SK-MEL-5 (cell line): ENCODE measurements around the gene IPPK. TPM values are rescaled to one million over a fixed set of nuclear protein-coding genes. Genes with fewer than 3 reads are reported as not detected.
"Not testable (repeated sequence)": the region's sequence is repeated elsewhere in the genome, so short reads cannot be mapped to it uniquely, and the experiment has no call there.

Experiments
- DNase-seq: peaks from one replicate; pipeline ENCODE4 v3.0.0-alpha.2; 2016; ENCODE audit warnings: low read depth, low spot score
- in situ Hi-C: cut with HindIII; loops from 2 replicates; pipeline ENCODE4 v1.10.0; 2016; ENCODE audit warnings: low sequenced_read_pairs, high pct_unique_total_duplicates, low pct_unique_long_range_greater_than_20kb
- total RNA-seq: library from RNA; depleted of rRNA; stranded (reverse); fragments of >200 nt; shearing (Covaris generic); gene quantifications from 2 replicates; pipeline ENCODE4 v1.2.3, GENCODE V29; 2014

The IPPK gene
- total RNA-seq, 1 experiment from 2014 or later = 14.8 TPM

DNA sequence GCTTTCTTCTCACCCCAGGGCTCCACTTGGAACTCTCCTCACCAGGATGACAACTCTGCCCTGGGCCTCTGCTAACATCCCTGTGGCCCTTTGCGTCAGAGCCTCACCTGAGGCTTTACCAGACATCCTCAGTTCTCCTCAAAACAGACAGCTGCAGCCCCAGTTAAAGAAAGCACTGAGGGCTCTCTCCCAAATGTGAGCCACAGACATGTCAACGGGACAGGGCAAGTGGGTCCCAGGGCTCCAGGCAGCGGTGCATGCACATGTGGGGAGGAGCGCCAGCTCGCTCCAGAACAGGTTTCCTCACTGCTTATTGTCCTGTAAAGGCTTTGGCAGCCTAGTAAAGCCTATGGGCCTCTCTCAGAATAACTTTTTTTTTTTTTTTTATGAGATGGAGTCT, 37.3 kb downstream of the IPPK start:
- DNase-seq = no peak
- in situ Hi-C loops = no loop called here

DNA sequence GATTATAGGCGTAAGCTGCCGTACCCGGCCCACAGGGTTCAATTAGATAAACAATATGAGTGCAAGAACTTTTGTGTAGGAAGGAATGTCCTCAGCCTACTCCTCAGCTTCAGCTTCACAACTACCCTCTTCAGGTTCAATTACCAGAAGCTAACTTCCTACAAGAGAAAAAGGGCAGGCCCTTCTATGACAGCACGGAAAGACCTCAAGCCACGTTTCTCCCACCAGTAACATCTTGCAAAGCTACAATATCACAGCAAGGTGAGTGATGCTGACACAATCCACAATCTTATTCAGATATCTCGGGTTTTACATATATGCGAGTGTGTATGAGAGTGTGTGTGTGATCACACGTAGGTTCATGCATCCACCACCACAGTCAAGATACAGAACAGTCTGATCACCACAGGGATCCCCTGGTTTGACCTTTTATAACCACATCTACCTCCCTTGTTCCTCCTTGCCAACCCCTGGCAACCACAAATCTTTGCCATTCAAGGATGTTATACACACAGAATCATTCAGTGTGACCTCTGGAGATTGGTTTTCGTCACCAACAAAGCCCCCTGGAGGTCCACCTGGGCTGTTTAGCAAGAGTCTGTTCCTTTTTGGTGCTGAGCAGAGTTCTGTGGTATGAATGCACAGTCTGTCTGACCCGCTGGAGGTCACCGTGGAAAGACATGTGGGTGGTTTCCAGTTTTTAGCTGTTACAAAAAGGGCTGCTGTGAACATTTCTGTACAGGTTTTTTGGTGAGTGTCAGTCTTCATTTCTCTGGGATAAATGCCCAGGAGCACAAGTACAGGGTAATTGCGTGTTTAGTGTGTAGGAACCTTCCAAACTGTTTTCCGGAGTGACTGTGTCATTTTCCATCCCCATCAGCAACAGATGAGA, 38.2 kb downstream of the IPPK start:
- in situ Hi-C loops = no loop called here
- no peak for DNase-seq

DNA sequence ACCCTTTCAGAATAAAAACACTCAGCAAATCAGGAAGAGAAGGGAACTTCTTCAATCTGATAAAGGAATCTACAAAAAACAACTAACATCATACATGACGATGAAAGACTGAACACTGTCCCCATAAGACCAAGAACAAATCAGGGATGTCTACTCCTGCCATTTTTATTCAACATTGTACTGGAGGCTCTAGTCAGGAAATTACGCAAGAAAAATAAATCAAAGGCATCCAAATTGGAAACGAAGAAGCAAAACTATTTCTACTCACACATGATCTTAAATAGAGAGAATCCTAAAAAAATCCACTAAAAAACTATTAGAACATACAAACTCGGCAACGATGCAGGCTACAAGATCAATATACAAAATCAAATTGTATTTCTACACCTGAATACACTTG, 42.3 kb downstream of the IPPK start:
- DNase-seq = no peak
- in situ Hi-C loops = no loop called here

DNA sequence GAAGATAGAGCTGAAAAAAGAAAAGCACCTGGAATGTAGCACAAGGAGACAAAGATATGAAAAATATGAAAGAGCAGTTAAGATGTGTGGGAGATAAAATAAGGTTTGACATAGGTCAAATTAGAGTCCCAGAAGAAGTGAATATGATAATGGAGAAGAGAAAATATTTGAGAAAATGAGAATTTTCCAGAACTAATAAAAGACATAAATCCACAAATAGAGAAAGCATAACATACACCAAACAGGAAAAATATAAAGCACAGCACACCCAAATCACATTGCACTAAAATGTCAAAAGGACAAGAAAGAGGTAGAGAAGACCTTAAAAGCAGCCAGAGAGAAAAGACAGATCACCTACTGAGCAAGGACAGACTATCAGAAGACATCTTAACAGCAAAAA, 43.4 kb downstream of the IPPK start:
- in situ Hi-C loops = no loop called here
- DNase-seq = no peak

DNA sequence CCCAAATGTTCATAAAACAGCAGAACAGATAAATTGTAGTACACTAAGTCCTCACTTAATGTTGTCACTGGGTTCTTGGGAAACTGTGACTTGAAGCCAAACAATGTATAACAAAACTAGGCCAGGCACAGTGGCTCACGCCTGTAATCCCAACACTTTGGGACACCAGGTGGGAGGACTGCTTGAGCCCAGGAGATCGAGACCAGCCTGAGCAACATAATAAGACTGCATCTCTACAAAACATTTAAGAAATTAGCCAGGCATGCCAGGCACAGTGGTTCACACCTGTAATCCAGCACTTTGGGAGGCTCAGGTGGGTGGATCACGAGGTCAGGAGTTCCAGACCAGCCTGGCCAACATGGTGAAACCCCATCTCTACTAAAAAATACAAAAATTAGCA, 46.0 kb downstream of the IPPK start:
- in situ Hi-C loops, DNase-seq: not testable (repeated sequence)

DNA sequence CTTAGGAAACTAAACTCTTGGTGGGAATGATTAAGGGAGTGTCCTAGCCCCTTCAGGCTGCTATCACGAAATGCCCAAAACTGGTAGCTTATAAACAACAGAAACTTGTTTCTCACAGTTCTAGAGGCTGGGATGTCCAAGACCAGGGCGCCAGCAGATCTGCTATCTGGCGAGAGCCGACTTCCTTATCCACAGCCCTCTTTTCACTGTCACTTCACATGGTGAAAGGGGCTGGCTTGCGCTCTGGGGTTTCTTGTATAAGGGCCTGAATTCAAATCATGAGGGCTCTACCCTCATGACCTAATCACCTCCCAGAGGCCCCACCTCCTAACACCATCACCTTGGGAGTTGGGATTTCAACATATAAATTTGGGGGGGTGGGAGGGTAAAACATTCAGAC, 49.1 kb downstream of the IPPK start:
- in situ Hi-C loops = no loop called here
- no peak for DNase-seq

DNA sequence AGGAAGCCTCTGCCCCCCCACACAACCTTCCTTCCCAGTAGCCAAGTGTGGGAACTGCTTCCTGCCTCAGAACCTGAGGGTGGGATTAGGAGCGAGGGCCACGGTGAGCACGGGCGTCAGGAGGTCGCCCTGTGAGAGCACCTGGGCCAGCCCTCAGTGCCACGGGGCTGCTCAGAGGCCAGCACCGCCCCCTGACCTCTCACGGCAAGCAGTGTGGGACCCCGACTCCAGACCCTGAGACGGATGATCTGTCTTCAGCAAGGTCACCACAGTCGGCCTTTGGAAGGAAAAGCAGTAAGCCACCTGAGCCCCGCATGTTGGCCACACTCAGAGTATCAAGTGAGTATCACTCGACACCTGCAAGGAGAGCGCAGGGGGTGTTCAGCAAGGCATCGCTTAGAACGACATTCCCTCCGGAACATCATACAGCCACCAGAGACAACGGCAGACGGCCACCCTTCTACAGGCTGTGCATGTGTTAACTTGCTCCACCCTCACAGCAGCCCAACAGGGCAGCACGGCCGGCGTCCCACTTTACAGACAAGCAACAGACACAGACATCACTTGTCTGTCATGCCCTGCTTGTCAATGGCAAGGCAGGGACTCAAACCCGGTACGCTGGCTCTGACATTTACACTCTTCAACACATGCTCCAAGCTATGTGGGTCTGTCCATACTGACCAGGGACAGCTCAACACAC, 50.2 kb downstream of the IPPK start:
- no peak for DNase-seq
- in situ Hi-C loops = no loop called here

DNA sequence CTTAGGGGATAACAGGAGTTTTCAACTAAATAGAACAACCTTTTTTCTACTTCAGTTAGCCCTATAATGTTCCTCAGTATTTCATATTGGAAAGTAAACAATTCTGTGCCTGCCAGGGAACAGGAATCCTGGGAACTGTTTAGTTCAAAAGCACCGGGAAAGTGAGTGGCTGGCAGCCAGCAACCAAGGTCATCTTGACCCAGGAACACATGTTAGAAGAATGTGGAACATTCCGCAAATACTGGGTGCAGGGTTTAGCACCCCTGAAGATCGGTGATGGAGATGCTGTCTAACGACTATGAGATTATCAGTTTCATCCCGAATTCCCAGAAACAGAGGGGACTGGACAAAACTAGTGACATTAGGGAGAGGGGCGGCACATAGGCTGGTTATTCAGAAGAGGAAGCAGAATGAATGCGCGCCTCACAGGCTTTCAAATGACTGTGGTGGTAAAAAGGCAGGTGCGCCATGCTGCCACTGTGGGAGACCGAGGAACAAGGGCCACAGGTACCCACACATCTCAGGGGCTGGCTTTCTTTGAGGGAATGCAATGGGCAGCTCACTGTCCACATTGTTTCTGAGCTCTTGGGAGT, 51.2 kb downstream of the IPPK start:
- in situ Hi-C loops = no loop called here
- DNase-seq = no peak

DNA sequence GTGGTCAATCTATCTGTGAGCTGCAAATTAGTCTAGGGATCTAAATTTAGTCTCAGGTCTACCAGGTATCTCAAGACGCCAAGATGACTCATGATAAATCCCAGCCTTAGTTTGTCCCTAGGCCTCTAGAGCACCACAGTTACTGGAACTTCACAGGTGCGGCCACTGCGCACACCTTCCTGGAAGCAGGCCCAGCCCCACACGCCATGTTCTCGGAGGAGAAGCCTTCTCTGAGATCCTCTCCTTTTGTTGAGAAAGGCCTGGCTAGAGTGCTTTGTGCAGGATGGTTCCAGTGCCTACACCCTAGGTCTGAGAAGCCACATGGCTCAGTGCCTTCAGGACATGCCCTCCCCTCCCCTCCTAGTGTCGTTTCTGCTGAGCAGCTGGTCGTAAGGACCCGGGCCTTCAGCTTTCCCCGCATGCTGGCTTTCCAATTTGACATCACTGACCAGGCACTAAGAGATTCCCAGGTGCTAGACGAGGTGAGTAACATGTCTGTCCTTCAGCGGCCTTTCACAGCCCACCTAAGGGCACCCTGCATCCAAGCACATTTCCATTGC, 51.9 kb downstream of the IPPK start:
- DNase-seq = no peak
- in situ Hi-C loops = no loop called here

DNA sequence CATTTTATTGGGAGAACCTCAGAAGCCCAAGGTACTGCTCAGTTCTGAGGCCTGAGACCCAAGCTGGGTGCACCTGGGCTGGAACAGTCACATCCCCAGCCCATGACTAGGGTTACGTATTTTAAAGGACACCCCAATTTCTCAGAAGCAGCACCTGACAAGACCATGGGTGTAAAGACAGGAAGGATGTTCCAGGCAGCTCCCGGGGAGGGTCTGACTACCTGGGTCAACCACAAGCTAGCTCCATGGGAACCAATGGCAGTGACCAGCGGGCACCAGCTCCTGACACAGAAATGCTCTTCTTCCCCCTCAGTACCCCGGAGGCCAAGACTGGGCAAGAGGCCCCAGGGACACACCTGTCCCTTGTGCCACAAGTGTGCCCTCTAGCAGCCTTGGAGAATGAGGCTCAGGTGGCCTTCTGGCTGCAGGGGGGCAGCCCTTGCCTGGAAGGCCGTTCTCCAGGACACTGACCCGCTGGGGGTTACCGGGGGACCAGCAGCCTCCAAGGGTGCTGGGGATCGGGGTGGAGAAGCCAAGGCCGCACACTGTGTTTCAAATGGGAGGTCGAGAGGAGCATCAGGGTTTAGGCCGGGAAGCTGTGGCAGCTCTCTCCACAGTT, 52.6 kb downstream of the IPPK start:
- in situ Hi-C loops = no loop called here
- no peak for DNase-seq

DNA sequence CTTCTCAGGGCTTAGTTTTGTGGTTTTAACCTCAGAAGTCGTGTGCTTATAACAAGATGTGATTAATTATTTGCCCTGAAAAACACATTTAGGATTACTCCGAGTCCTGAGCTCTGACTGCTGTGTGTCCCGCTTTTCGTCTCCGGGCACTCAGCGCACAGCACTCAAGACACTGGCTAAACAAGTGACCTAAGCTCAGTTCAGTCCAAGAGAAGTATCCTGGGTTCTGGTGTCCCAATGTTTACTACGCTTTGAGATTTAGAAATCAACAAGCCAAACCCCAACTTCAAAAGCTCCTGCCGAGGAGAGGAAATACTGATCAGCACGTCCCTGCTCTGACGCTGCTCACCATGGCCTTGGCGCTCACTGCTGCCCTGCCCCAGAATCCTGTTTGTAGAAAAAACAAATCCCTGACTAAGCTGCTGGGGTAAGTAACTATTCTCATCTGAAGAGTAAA, 53.2 kb downstream of the IPPK start:
- DNase-seq = no peak
- in situ Hi-C loops = no loop called here

DNA sequence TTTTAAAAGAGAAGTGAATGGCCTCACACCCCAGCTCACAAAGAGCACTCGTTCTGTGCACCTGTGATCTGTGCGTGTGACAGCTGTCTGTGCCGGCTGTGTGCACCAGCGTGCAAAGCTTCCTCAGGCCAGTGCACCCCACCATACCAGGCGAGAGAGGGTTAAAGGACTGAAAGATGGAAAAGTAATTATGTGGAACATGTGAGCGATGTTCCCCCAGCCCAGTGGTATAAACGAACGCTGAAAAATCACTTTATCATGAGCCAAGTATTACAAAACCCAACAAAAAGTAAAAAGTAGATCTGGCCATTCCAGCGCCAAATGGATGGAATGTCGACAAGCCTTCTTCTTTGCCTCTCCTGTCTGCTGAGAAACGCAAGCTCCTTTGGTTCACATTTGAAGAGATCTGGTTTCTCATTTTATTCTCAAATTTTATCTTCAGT, 53.7 kb downstream of the IPPK start:
- no peak for DNase-seq
- in situ Hi-C loops = no loop called here

DNA sequence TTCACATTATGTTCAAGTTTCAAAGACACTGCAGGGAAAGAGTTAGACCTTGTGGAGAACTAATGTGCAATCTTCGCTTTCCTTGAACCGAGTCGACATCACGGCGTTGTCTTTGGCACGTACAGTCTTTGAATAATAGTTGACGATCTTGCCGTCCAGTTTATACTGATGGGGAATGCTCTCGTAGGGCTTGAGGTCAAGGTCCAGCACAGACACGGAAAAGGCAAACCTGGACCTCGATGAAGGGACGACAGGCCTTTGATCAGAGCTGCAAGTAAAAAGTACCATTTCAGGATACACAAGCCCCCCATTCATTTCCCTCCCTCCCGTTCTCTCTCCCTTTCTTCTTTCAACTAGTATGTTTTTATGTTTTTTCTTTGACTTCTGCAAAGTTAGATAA, 54.1 kb downstream of the IPPK start:
- in situ Hi-C loops = no loop called here
- DNase-seq = no peak

DNA sequence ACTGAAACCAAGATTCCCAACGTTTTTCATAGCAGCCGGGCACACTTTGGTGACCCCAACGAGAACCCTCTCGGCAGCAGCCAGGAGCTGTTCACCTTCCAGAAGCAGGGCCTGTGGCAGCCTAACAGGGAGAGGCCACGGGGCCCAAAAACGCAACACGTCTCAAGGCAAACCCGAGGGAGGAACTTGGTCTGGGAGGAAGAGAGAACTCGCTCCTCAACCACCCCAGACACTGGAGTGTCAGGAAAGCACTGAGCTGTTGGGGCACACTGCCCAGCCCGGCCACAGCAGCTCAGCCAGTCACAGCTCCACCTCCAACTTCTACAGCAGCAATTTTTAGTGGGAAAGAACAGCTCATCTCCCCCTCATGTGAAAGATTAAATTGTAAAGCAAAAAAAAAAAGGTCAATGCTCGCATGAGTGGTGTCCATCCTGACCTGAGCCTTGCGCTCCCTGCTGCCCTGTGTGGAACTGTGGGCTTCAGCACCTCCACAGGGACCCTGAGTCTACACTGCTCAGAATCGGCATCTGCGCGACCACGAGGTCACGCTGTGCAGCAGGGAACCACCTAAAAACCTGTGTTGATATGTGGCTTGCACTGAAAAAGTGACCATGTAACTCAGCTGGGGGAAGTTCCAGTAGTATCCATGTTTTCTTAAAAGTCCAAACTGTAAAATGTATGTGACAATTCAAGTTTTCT, 55.0 kb downstream of the IPPK start:
- in situ Hi-C loops = no loop called here

DNA sequence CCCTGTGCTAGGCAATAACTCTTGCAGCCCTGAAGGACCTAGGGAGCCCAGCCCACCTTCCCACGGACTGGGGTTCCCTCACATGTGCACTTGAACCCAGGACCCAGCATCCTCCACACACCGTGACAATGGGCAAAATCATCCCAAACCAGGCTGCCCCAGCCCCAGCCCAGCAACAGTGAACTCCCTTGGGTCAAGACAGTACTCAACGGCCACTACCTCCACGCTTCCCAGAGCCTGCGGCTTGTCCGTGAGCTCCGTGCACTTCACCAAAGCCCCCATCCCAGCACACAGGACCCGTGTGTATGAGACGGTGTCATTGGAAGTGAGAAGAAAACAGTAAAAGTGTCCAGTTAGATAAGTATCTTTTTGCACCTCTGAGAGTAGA, 55.8 kb downstream of the IPPK start:
- in situ Hi-C loops = no loop called here
- DNase-seq = no peak

More for the DNA sequence above, 55.0 kb downstream of the IPPK start:
- no peak for DNase-seq

DNA sequence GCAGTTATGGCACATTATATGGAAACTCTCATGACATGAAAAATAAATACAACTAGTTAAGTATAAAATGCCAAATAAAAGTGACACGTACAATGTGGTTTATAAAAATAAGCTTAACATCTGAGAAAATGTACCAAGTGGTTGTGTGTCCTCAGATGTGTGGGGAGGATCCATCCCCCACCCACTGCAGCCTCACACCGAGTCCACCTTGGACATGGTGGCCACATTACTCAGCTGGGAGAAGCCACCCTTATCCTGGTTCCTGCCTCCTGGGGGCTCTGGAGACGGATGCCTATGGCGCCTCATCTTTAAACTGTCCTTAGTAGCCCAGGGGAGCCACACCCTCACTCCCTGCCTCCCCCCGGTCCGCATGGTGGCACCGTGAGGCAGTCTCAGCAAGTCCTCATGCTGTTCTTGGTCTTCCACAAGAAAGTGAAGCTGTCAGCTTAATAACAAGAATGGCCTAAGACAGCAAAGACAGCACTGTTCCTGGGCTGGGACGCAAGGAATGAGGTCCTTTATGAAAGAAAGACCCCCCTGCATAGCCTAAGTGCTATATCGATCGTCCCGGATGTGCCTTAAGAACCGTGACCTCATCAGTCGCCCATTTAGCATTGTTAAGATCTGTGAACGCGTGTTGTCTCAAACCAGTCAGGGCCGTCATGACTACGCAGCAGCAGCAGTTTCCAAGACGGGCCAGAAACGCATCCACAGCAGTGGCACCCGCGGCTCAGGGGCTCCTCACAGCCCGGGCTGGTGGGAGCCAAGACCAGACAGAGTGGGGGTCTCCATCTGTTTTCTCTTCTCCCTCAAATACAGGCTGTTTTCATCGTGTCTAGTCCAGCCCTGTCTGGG, 56.4 kb downstream of the IPPK start:
- no peak for DNase-seq
- in situ Hi-C loops = no loop called here
